Stimulated activated naive CD8-positive, alpha-beta T cell treated with anti-CD3 and anti-CD28 coated beads, Interleukin-15, Interleukin-2, amounts not matched to agents 100 U/mL and 50 U/mL, for 24 hours (primary cell): Measurements from ENCODE around the gene CD96.

Source experiments
- ATAC-seq: fragments of 150-1000 bp; cut with Tn5 transposase; one replicate; pipeline ENCODE4 v1.10.0; 2021
- DNase-seq: peaks from one replicate; pipeline ENCODE4 v3.0.0; 2021

CD96 gene

GRCh38 chr3:111594205-111594604 is 52.2 kb downstream of the CD96 start:
- peak; percentile 17 for ATAC-seq
- DNase-seq: no peak

- DNase-seq (no peak), ATAC-seq (peak; percentile 29)
Measured at GRCh38 chr3:111594781-111595180, 52.8 kb downstream of the CD96 start.

DNA sequence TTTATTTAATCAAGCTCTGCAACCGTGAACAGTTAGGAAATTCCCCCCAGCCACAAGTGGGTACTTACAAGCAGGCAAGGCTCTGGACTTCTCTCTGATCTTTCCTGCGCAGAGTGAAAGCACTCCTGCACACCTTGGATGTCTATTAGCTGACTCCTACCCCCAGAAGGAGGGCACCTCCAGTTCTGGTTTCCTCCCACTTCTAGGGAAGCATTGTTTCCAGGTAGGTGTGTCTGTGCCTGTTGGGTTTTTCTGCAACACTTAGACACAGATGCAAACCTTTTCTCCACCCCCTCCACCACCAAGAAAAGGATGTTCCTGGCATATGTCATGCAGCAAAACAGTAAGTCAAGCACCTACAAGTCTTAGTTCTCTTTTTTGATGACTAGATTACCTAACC is 53.2 kb downstream of the CD96 start, which contains the start of gene ZBED2:
Gene ZBED2, minus strand, starts transcription at position 115 of the 400 bp plus-strand sequence. CDS start 1,145 bp downstream, outside the sequence.
- peak; percentile 56 for DNase-seq
- peak; percentile 83 for ATAC-seq

DNA sequence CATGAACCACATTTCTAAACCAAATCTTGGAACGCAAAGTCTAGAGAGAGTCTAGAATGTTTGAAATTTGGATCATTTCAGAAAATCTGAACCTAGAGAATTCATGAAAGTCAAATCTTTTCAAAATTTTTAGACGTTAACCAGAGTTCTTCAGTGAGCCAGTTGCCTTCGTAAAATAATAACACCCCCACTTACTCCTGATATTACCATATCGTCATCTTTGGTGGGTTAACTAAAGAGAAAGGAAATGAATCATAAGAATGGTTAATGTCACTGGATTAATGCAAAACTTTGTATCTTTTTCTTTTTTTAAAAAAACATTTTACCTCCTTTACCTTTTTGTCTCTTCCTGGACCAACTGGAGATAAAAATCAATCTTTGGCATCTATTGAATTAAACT is 54.3 kb downstream of the CD96 start:
- no peak for DNase-seq
- peak; percentile 52 for ATAC-seq

GRCh38 chr3:111598139-111598538 is 56.1 kb downstream of the CD96 start:
- ATAC-seq: no peak
- DNase-seq: no peak

- DNase-seq: no peak
- no peak for ATAC-seq
Measured at GRCh38 chr3:111598552-111598951, 56.6 kb downstream of the CD96 start.

- no peak for DNase-seq
Measured at GRCh38 chr3:111601810-111602209, 59.8 kb downstream of the CD96 start.

DNA sequence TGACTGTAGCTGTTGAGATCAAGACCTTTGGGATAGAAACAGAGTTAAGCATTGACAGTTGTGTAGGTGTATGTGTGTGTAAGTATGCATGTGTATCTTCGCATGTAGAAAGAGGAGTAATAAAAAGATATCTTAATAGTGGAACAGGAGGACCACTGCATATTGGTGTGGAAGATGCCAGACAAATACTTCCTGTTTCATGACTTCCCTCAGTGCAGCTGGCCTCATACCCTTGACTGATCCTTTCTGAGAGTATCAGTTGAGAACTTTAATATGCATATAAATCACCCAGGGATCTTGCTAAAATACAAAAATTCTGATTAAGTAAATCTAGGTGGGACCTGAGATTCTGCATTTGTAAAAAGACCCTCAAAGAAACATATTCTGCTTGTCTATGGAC is 61.7 kb downstream of the CD96 start:
- ATAC-seq (no peak), DNase-seq (no peak)

More at GRCh38 chr3:111601810-111602209, 59.8 kb downstream of the CD96 start:
- no peak for ATAC-seq

GRCh38 chr3:111604119-111604518 is 62.1 kb downstream of the CD96 start:
- DNase-seq (peak; percentile 59), ATAC-seq (peak; percentile 73)

DNA sequence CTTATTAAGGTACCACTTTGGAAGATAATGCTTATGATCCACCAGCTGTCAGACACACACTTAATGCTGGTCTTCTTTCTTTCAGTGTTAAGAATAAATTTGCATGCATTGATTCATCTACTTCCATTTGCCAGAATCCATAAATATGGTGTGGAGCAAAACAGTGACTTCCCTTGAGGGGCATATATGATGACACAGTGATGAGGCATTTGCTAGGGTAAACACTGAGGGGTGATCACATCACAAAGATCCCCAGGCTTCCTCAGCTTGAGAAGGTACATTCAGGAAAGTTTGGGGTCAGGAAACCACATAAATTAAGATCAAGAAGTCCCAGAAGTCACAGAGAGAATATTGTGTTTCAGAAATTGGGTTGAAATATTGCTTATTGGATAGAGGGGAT is 63.0 kb downstream of the CD96 start:
- DNase-seq (no peak), ATAC-seq (peak; percentile 77)

DNA sequence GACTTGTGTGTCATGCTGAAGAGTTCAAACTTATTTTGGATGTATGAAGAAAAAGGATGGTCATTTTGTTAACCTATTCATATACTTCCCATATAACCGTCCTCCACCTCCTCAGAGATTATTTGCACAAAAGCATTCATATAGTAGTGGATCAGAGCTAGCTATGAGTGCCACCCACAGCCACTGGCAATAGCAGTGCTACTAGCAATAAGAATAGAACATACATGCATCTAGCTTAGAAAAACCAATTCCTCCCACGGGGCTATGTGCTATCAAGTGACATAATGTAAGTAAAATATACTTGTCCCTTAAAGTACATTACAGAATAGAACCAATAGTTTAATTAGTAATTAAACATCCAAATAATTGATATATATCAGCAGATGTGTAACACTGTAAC is 63.5 kb downstream of the CD96 start:
- DNase-seq (no peak), ATAC-seq (peak; percentile 20)

DNA sequence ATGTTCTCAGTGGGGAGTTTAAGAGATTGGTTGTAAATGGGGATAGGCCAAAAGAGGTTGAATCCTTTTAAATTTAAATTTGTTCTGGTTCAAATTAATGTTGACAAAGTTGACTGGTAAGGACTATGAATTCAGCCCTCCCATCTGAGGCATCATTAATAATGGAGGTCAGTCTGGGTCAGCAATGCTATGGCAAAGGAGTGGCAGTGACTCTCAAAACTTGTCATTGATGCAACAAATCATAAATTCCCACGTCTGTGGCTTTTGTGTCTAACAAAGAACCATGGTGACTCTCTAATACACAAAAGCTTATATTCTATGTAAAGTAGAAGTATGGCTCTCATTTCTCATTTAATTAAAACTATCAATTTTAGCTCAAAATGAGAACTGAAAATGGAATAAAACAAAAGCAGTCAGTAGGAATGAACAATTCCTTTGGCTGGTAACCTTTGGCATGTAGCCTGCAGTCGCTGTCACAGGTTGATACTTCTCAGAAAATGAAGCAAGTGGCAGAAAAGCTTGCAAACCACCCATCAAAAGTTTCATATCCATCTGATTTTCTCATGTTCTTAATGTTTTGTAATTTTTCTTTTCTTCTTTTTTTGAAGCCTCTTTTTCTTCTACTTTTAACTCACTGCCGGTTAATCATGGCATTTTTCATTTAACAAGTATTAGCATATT is 65.4 kb downstream of the CD96 start:
- ATAC-seq (no peak), DNase-seq (no peak)

DNA sequence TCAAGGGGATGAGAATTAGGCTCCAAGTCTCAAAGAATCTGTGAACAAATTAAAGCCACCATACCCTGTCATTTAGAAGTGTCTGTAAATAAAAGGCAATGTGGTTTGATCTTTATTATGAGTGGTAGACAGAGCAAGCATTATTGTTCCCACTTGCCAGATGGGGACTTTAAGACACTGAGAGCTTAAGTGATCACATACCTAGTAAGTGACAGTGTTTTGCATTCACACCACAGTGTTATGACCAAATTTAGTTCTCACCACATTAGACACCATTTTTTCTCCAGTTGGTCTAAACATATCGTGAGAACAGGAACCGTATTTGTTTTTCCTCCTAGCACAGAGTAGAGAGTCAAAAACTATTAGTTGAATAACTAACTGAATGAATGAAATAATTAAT is 66.4 kb downstream of the CD96 start:
- no peak for DNase-seq
- ATAC-seq: peak; percentile 36

- no peak for ATAC-seq
- no peak for DNase-seq
Measured at GRCh38 chr3:111609700-111610099, 67.7 kb downstream of the CD96 start.

GRCh38 chr3:111610189-111610588 is 68.2 kb downstream of the CD96 start:
- ATAC-seq (peak; percentile 45), DNase-seq (no peak)

GRCh38 chr3:111610612-111611054 is 68.6 kb downstream of the CD96 start:
- DNase-seq: no peak
- ATAC-seq: peak; percentile 38

- DNase-seq (no peak), ATAC-seq (peak; percentile 24)
Measured at GRCh38 chr3:111613294-111613693, 71.3 kb downstream of the CD96 start.

DNA sequence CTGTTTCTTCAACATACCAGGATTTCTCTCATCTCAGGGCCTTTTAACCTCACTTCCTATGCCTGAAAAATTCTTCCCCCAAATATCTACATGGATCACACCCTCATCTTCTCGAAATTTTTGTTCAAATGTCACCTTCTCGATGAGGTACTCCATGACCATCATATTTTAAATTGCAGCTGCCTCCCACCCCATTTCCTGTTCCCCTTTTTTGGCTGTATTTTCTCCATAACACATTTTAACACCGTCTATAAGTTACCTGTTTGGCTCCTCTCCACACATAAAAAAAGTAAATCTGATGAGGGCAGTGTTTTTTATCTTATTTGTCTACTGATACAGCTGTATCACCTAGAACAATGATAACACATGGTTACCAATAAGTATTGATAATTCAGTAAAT is 73.9 kb downstream of the CD96 start:
- no peak for DNase-seq
- no peak for ATAC-seq

DNA sequence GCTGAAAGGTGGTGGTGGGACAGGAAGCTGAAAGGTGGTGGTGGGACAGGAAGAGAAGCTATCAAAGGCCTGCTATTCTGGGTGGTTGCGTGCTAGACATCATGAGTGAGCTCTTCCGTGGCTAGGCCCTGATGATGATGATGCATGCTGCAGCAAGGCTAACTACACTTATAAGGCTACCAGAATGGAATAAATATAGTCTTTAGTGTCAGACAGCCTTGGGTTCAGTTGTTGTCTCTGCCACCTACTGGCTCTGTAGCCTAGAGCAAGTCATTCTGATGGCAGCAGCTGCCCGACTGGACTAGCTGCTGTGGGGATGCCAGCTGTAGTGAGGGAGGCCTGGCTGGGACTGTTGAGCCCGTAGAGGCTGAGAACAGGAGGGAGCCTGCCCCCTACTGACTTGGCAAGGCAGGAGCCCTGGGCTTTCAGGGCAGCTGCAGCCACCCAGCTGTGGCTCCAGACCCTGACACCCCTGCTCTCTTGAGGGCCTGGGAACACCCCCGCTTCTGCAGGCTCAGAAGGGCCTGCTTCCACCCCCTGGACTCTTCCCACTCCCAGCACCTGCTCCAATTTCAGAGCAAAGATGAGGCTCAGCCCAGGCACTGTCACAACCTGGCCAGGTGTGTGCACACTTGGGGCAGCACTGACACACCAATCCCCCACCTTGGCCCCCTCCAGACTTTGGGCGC is 74.6 kb downstream of the CD96 start:
- DNase-seq (peak; percentile 74), ATAC-seq (peak; percentile 87)

DNA sequence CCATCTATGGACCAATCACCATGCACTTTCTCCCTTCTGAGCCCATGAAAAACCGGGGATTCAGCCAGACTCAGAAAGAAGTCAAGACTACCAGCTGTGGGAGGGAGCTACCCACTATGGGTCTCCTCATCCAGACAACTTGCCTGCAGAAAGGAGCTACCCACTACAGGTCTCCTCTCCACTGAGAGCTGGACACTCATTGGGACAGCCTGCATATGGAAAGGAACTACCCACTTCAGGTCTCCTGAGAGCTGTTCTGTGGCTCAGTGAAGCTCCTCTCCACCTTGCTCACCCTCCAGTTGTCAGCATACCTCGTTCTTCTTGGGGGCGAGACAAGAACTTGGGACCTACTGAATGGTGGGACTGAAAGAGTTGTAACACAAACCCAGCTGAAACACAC is 75.4 kb downstream of the CD96 start:
- ATAC-seq (no peak), DNase-seq (peak; percentile 24)

- ATAC-seq: no peak
Measured at GRCh38 chr3:111617912-111618601, 76.1 kb downstream of the CD96 start.

DNA sequence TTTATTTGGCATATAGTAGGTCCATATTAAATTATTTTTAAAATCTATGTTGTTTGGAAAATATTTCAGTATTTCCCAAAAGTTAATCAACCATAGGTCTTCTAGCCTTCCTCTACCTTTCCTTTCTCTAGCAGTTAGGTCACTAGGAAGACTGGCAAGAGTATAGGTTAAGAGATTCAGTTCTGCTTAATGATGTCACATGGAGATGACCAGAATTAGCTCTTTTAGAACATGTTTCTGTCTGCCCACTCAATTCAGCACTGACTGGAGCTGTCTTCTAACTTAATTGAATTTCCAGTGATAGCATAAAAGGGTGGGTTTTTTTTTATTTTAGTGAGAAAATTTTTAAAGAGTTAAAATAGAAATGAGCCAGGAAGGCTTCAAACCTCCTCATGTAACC is 76.9 kb downstream of the CD96 start:
- DNase-seq (no peak), ATAC-seq (no peak)

More at GRCh38 chr3:111617912-111618601, 76.1 kb downstream of the CD96 start:
- peak; percentile 33 for DNase-seq

DNA sequence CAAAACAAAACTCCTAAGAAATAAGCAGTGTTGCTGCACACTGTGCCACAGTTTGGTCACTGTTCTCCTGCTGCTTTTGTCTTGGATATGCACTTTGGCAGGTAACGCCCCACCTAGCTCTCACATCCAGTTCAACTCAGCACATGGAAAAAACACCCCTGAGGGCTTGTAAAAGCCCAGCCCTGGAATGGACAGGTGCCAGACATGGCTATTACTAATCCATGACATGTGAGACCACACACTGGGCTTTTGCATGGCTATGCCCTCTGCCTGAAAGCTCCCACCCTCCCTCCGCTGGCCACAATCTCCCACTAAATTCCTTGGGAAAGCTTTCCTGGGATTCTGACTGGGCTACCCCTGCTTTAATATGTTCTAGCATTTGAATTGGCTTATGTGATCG is 77.8 kb downstream of the CD96 start:
- DNase-seq: no peak
- no peak for ATAC-seq
